ENCODE data around the gene MYO1D. TPM values are rescaled to one million over a fixed set of nuclear protein-coding genes. Genes with fewer than 3 reads are reported as not detected.

Gene MYO1D
- total RNA-seq, 1 donor from 2014 or later, result 5.5 TPM

- no peak for TF ChIP-seq CTCF (IDR thresholded peaks at IDR 0.05; ENCODE audit: borderline replicate concordance)
- intact Hi-C loops (cut with micrococcal nuclease), result no loop called here
These were observed 11.8 kb downstream of the MYO1D start for GRCh38 chr17:32865141-32865540.

GRCh38 chr17:32863559-32863958 lies 13.4 kb downstream of the MYO1D start:
- TF ChIP-seq CTCF (IDR thresholded peaks at IDR 0.05; ENCODE audit: borderline replicate concordance), result no peak
- Histone ChIP-seq H3K4me1 (peaks cover 11% of the 10 kb centered on the region), H3K27ac (replicated peaks) (no peak overlapping the region), H3K27me3 (ENCODE audit: low read depth) (no peaks in the 10 kb centered on the region), H3K4me3 (no peak overlapping the region), H3K36me3 (no peaks in the 10 kb centered on the region), H3K9me3 (replicated peaks) (no peaks in the 10 kb centered on the region)
- DNase-seq, result no peak
- intact Hi-C loops (cut with micrococcal nuclease), result no loop called here

More at GRCh38 chr17:32865141-32865540, 11.8 kb downstream of the MYO1D start:
- no peak overlapping the region for H3K27ac ChIP-seq (replicated peaks)
- H3K4me3 ChIP-seq, result no peak overlapping the region
- no peak for DNase-seq
- H3K4me1 ChIP-seq, result peaks cover 23% of the 10 kb centered on the region
- H3K27me3 ChIP-seq (ENCODE audit: low read depth), result no peaks in the 10 kb centered on the region
- H3K36me3 ChIP-seq, result no peaks in the 10 kb centered on the region
- H3K9me3 ChIP-seq (replicated peaks), result no peaks in the 10 kb centered on the region

DNA sequence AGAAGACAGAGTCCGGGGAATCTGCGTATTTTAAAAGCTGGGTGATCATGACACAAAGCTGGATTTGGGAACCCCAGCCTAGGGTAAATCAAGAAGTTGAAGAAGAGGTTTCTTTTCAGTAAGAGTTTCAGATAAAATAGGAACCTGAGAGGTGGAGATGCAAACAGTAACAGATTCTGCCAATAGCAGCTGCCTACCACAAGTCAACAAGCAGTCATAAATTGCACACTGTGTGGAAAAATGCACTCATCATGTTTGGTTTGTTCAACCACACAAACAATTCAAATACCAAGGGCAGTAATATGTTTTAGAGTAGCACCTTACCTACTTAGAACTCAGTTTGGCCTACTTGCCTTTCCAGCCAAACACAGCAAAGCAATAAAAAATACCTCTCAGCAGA lies 14.0 kb downstream of the MYO1D start:
- H3K27me3 ChIP-seq (ENCODE audit: low read depth), result no peaks in the 10 kb centered on the region
- H3K4me1 ChIP-seq, result peaks cover 8% of the 10 kb centered on the region
- no peaks in the 10 kb centered on the region for H3K9me3 ChIP-seq (replicated peaks)
- no peaks in the 10 kb centered on the region for H3K36me3 ChIP-seq
- H3K4me3 ChIP-seq, result no peak overlapping the region
- DNase-seq, result no peak
- no peak for TF ChIP-seq CTCF (IDR thresholded peaks at IDR 0.05; ENCODE audit: borderline replicate concordance)
- intact Hi-C loops (cut with micrococcal nuclease), result no loop called here
- no peak overlapping the region for H3K27ac ChIP-seq (replicated peaks)

DNA sequence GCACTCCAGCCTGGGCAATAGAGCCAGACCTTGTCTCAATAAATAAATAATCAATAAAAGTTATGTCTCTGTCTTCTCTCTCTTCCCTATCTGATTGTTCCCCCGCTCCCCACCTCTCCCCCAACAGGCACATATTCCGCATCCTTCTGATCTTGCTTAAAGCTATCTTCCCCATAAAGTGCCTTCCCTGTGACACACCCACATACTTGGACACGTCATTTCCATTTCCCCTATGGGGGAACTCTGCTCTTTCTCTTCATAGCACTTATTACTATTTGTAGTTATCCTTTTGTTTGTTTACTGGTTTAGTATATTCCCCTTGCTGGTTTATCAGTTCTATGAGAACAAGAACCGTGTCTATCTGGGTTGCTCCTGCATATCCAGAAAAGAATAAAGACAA lies 14.9 kb downstream of the MYO1D start:
- no peak overlapping the region for H3K4me3 ChIP-seq
- no peaks in the 10 kb centered on the region for H3K36me3 ChIP-seq
- intact Hi-C loops (cut with micrococcal nuclease), result no loop called here
- no peak overlapping the region for H3K27ac ChIP-seq (replicated peaks)
- no peaks in the 10 kb centered on the region for H3K27me3 ChIP-seq (ENCODE audit: low read depth)
- DNase-seq, result no peak
- H3K4me1 ChIP-seq, result peaks cover 8% of the 10 kb centered on the region
- TF ChIP-seq CTCF (IDR thresholded peaks at IDR 0.05; ENCODE audit: borderline replicate concordance), result no peak
- H3K9me3 ChIP-seq (replicated peaks), result no peaks in the 10 kb centered on the region

GRCh38 chr17:32859857-32860525 lies 16.9 kb downstream of the MYO1D start:
- Histone ChIP-seq H3K9me3 (replicated peaks) (no peaks in the 10 kb centered on the region), H3K4me1 (peaks cover 8% of the 10 kb centered on the region), H3K27me3 (ENCODE audit: low read depth) (no peaks in the 10 kb centered on the region), H3K36me3 (no peaks in the 10 kb centered on the region), H3K27ac (replicated peaks) (no peak overlapping the region), H3K4me3 (no peak overlapping the region)
- DNase-seq, result no peak
- intact Hi-C loops (cut with micrococcal nuclease), result no loop called here
- no peak for TF ChIP-seq CTCF (IDR thresholded peaks at IDR 0.05; ENCODE audit: borderline replicate concordance)

Data from left ventricle myocardium inferior (tissue), 1 donor.